Peyer's patch (tissue), 4 donors: ENCODE data around the gene TXNIP. TPM values are rescaled to one million over a fixed set of nuclear protein-coding genes. Genes with fewer than 3 reads are reported as not detected.

ENCODE experiments used
- DNase-seq, 3 donors: peaks; one replicate each; pipeline ENCODE4 v3.0.0-alpha.2; 2017 to 2019
- H3K27ac ChIP-seq, 4 donors: fragments of 200-600 bp; sonication (generic); one replicate each; pipeline ENCODE4 v1.5.1; 2016 to 2019
- H3K27me3 ChIP-seq, 2 donors: fragments of 200-600 bp; sonication (generic); one replicate each; pipeline ENCODE4 v1.5.1; 2019
- H3K36me3 ChIP-seq, 3 donors: fragments of 200-600 bp; sonication (generic); one replicate each; pipeline ENCODE4 v1.5.1; 2016 to 2019
- H3K4me1 ChIP-seq, 4 donors: fragments of 200-600 bp; sonication (generic); one replicate each; pipeline ENCODE4 v1.5.1; 2016 to 2019
- H3K4me3 ChIP-seq, 4 donors: fragments of 200-600 bp; sonication (generic); 1 replicate in 3 of 4; 2 replicates in 1 of 4; pipeline ENCODE4 v1.5.1; 2016 to 2019; ENCODE audit warnings: mild to moderate bottlenecking in 1 of 4
- H3K9me3 ChIP-seq, 4 donors: fragments of 200-600 bp; sonication (generic); one replicate each; pipeline ENCODE4 v1.5.1; 2016 to 2019; ENCODE audit warnings: mild to moderate bottlenecking in 1 of 4
- CTCF ChIP-seq, 6 experiments: fragments of 450-650 bp in 4 of 6; fragments of 200-600 bp in 2 of 6; sonication (generic) in 1 of 6; IDR thresholded peaks; one replicate each; pipeline ENCODE4 v1.5.1; 2017 to 2019; ENCODE audit warnings: antibody characterized with exemption in 6 of 6, mild to moderate bottlenecking in 3 of 6, moderate library complexity in 1 of 6
- POLR2A ChIP-seq, 2 donors: fragments of 450-650 bp; IDR thresholded peaks; one replicate each; pipeline ENCODE4 v1.5.1; 2017; ENCODE audit warnings: antibody characterized with exemption in 2 of 2, mild to moderate bottlenecking in 2 of 2, moderate library complexity in 2 of 2
- total RNA-seq, 4 donors: library from RNA; depleted of rRNA; stranded (reverse); fragments of >200 nt; gene quantifications; one replicate each; pipeline ENCODE4 v1.1.0, GENCODE V29; 2016

Gene TXNIP
- total RNA-seq, 4 donors from 2014 or later = 313 to 1,366 (median 694) TPM

- H3K27me3 ChIP-seq = no peaks in the 10 kb centered on the region
Observed at GRCh38 chr1:145946477-145946986, 49.8 kb downstream of the TXNIP start.

GRCh38 chr1:145944532-145944931 is 51.8 kb downstream of the TXNIP start:
- DNase-seq = no peak
- Histone ChIP-seq H3K36me3 (peaks cover 0 to 9% (median 0%) of the 10 kb centered on the region in 3 donors), H3K9me3 (no peaks in the 10 kb centered on the region), H3K4me3 (no peak overlapping the region), H3K27me3 (no peaks in the 10 kb centered on the region), H3K27ac (no peak overlapping the region), H3K4me1 (no peaks in the 10 kb centered on the region)
- TF ChIP-seq CTCF (IDR thresholded peaks at IDR 0.05) (no peak), POLR2A (IDR thresholded peaks at IDR 0.05) (no peak)

More at GRCh38 chr1:145946477-145946986, 49.8 kb downstream of the TXNIP start:
- no peak for DNase-seq
- Histone ChIP-seq H3K9me3 (no peaks in the 10 kb centered on the region), H3K27ac (no peak overlapping the region), H3K36me3 (peaks cover 0 to 9% (median 0%) of the 10 kb centered on the region in 3 donors), H3K4me3 (no peak overlapping the region), H3K4me1 (no peaks in the 10 kb centered on the region)
- no peak for TF ChIP-seq CTCF (IDR thresholded peaks at IDR 0.05)
- TF ChIP-seq POLR2A (IDR thresholded peaks at IDR 0.05) = no peak

GRCh38 chr1:145942871-145943270 is 53.5 kb downstream of the TXNIP start:
- H3K36me3 ChIP-seq = peaks cover 0 to 9% (median 0%) of the 10 kb centered on the region in 3 donors
- H3K4me3 ChIP-seq = no peak overlapping the region

More at GRCh38 chr1:145942871-145943270, 53.5 kb downstream of the TXNIP start:
- Histone ChIP-seq H3K9me3 (no peaks in the 10 kb centered on the region), H3K27ac (no peak overlapping the region), H3K4me1 (no peaks in the 10 kb centered on the region), H3K27me3 (no peaks in the 10 kb centered on the region)
- no peak for DNase-seq
- TF ChIP-seq POLR2A (IDR thresholded peaks at IDR 0.05) = no peak

Other genes with a start within 250 kb of the TXNIP start
- gene RNF115, start 172.5 kb downstream of the TXNIP start, total RNA-seq = 10 to 100 TPM; 10.2 to 31.4 (median 15.0) TPM
- gene POLR3C, start 172.4 kb downstream of the TXNIP start, total RNA-seq = 10 to 100 TPM; 17.5 to 79.2 (median 34.5) TPM
- gene NUDT17, start 150.9 kb downstream of the TXNIP start, total RNA-seq = 1 to 10 TPM in 3 of 4 donors, not detected in 1; 1.9 to 2.3 (median 2.0) TPM
- gene PIAS3, start 137.5 kb downstream of the TXNIP start, total RNA-seq = 10 to 100 TPM in 3 of 4 donors, 1 to 10 TPM in 1; 8.9 to 35.5 (median 17.2) TPM
- gene ANKRD35, start 110.7 kb downstream of the TXNIP start, total RNA-seq = 1 to 10 TPM in 2 of 4 donors, under 1 TPM in 1, not detected in 1; 0.85 to 7.4 (median 1.2) TPM
- 10 to 100 TPM in 3 of 4 donors, 1 to 10 TPM in 1; 4.2 to 23.9 (median 22.9) TPM for gene ITGA10, start 86.5 kb downstream of the TXNIP start, total RNA-seq
- gene PEX11B, start 77.9 kb downstream of the TXNIP start, total RNA-seq = 10 to 100 TPM; 21.5 to 33.8 (median 27.1) TPM
- gene RBM8A, start 69.1 kb downstream of the TXNIP start, total RNA-seq = 100 to 1,000 TPM in 1 of 4 donors, 10 to 100 TPM in 3; 47.6 to 105 (median 57.0) TPM
- gene LIX1L, start 38.6 kb downstream of the TXNIP start, total RNA-seq = 10 to 100 TPM in 1 of 4 donors, 1 to 10 TPM in 3; 3.7 to 10.7 (median 4.5) TPM
- gene ANKRD34A, start 32.0 kb downstream of the TXNIP start, total RNA-seq = 1 to 10 TPM in 1 of 4 donors, under 1 TPM in 1, not detected in 2; 0.54 to 3.7 TPM
- gene POLR3GL, start 31.9 kb downstream of the TXNIP start, total RNA-seq = 10 to 100 TPM in 3 of 4 donors, 1 to 10 TPM in 1; 8.7 to 25.6 (median 12.5) TPM
- not detected for gene HJV, start 25.2 kb upstream of the TXNIP start, total RNA-seq
- gene NBPF10, start 148.2 kb upstream of the TXNIP start, total RNA-seq = 1 to 10 TPM; 1.2 to 2.5 (median 2.3) TPM
- 10 to 100 TPM; 22.1 to 47.3 (median 36.1) TPM for gene NOTCH2NLA, start 232.4 kb upstream of the TXNIP start, total RNA-seq